Suprapubic skin (tissue), 4 donors: ENCODE measurements around the gene GPBP1. TPM values are rescaled to one million over a fixed set of nuclear protein-coding genes. Genes with fewer than 3 reads are reported as not detected.

Experiments used
- DNase-seq, 2 donors: peaks; one replicate each; pipeline ENCODE4 v3.0.0-alpha.2; 2019; ENCODE audit warnings: low spot score in 2 of 2
- H3K27ac ChIP-seq: fragments of 200-600 bp; sonication (generic); one replicate; pipeline ENCODE4 v1.5.1; 2019
- H3K27me3 ChIP-seq: fragments of 200-600 bp; sonication (generic); one replicate; pipeline ENCODE4 v1.5.1; 2019
- H3K36me3 ChIP-seq: fragments of 200-600 bp; sonication (generic); one replicate; pipeline ENCODE4 v1.5.1; 2019
- H3K4me1 ChIP-seq: fragments of 200-600 bp; sonication (generic); one replicate; pipeline ENCODE4 v1.5.1; 2019
- H3K4me3 ChIP-seq: fragments of 200-600 bp; sonication (generic); one replicate; pipeline ENCODE4 v1.5.1; 2019; ENCODE audit warnings: mild to moderate bottlenecking
- H3K9me3 ChIP-seq: fragments of 200-600 bp; sonication (generic); one replicate; pipeline ENCODE4 v1.5.1; 2019
- CTCF ChIP-seq, 2 donors: fragments of 200-600 bp in 1 of 2; fragments of 450-650 bp in 1 of 2; sonication (generic) in 1 of 2; IDR thresholded peaks; one replicate each; pipeline ENCODE4 v1.5.1; 2016 to 2019; ENCODE audit warnings: antibody characterized with exemption in 2 of 2, mild to moderate bottlenecking in 1 of 2, moderate library complexity in 1 of 2
- EP300 ChIP-seq: sonication (generic); formaldehyde crosslinking; IDR thresholded peaks from one replicate; pipeline ENCODE4 v1.6.1; 2017; ENCODE audit warnings: antibody characterized with exemption
- POLR2A ChIP-seq, 2 donors: fragments of 450-650 bp; IDR thresholded peaks; one replicate each; pipeline ENCODE4 v1.6.1; 2017; ENCODE audit warnings: antibody characterized with exemption in 2 of 2, mild to moderate bottlenecking in 2 of 2, moderate library complexity in 2 of 2
- POLR2AphosphoS5 ChIP-seq, 3 donors: sonication (generic); formaldehyde crosslinking; IDR thresholded peaks; one replicate each; pipeline ENCODE4 v1.6.1; 2017; ENCODE audit warnings: antibody characterized with exemption in 3 of 3
- WGBS: methylation state at CpG from one replicate; pipeline ENCODE4 v1.1.5; 2018; 5-methylcytosine and 5-hydroxymethylcytosine counted together
- total RNA-seq, 4 donors: library from RNA; depleted of rRNA; stranded (reverse); fragments of >200 nt; gene quantifications; one replicate each; pipeline ENCODE4 v1.1.0, GENCODE V29; 2016

The GPBP1 gene
- total RNA-seq = 10 to 100 TPM; 49.3 to 74.8 (median 62.5) TPM

GRCh38 chr5:57173319-57174127 is at the start of gene GPBP1:
TSS of gene GPBP1 (plus strand) at chr5:57174059. CDS start at chr5:57214131, 40,072 bp downstream.
- Histone ChIP-seq H3K27me3 (no peaks in the 10 kb centered on the region), H3K9me3 (no peaks in the 10 kb centered on the region), H3K27ac (peak within 1 kb of the TSS; percentile 100), H3K4me3 (peak within 1 kb of the TSS; percentile 99), H3K4me1 (peaks cover 43% of the 10 kb centered on the region), H3K36me3 (no peaks in the 10 kb centered on the region)
- no peak for TF ChIP-seq EP300
- TF ChIP-seq POLR2AphosphoS5 (IDR thresholded peaks at IDR 0.05) = peak; percentile 9 to 49 (median 35)
- no peak for TF ChIP-seq CTCF (IDR thresholded peaks at IDR 0.05)
- TF ChIP-seq POLR2A (IDR thresholded peaks at IDR 0.05) = peak; percentile 13 to 77
- under 1% methylated on average over 32 of the region's 83 CpGs for WGBS
- DNase-seq = peak; percentile 99 to 100

- 89% methylated on average over 3 of the region's 3 CpGs for WGBS
- Histone ChIP-seq H3K4me3 (no peak overlapping the region), H3K27me3 (no peaks in the 10 kb centered on the region), H3K4me1 (no peaks in the 10 kb centered on the region), H3K36me3 (no peaks in the 10 kb centered on the region), H3K9me3 (no peaks in the 10 kb centered on the region), H3K27ac (no peak overlapping the region)
- DNase-seq = no peak
- no peak for TF ChIP-seq POLR2AphosphoS5 (IDR thresholded peaks at IDR 0.05)
- no peak for TF ChIP-seq POLR2A (IDR thresholded peaks at IDR 0.05)
- no peak for TF ChIP-seq CTCF (IDR thresholded peaks at IDR 0.05)
- no peak for TF ChIP-seq EP300
Measured at GRCh38 chr5:57128325-57128724, 45.5 kb upstream of the GPBP1 start.

- Histone ChIP-seq H3K36me3 (no peaks in the 10 kb centered on the region), H3K27me3 (peaks cover 4% of the 10 kb centered on the region), H3K27ac (no peak overlapping the region), H3K4me1 (no peaks in the 10 kb centered on the region), H3K9me3 (no peaks in the 10 kb centered on the region), H3K4me3 (no peak overlapping the region)
- 83% methylated on average over 2 of the region's 2 CpGs for WGBS
- no peak for TF ChIP-seq POLR2AphosphoS5 (IDR thresholded peaks at IDR 0.05)
- TF ChIP-seq CTCF (IDR thresholded peaks at IDR 0.05) = no peak
- no peak for TF ChIP-seq EP300
- no peak for TF ChIP-seq POLR2A (IDR thresholded peaks at IDR 0.05)
- no peak for DNase-seq
Measured at GRCh38 chr5:57133574-57133973, 40.3 kb upstream of the GPBP1 start.

- H3K4me3 ChIP-seq = no peak overlapping the region
- H3K27ac ChIP-seq = no peak overlapping the region
- no peaks in the 10 kb centered on the region for H3K36me3 ChIP-seq
- TF ChIP-seq POLR2AphosphoS5 (IDR thresholded peaks at IDR 0.05) (no peak), POLR2A (IDR thresholded peaks at IDR 0.05) (no peak), EP300 (no peak), CTCF (IDR thresholded peaks at IDR 0.05) (no peak)
- peaks cover 4% of the 10 kb centered on the region for H3K27me3 ChIP-seq
- H3K4me1 ChIP-seq = no peaks in the 10 kb centered on the region
- H3K9me3 ChIP-seq = no peaks in the 10 kb centered on the region
- WGBS = 55% methylated on average over 2 of the region's 2 CpGs
- DNase-seq = no peak
Measured at GRCh38 chr5:57137401-57137800, 36.5 kb upstream of the GPBP1 start.

GRCh38 chr5:57152316-57152715 is 21.5 kb upstream of the GPBP1 start:
- no peak for DNase-seq
- no peaks in the 10 kb centered on the region for H3K4me1 ChIP-seq

More at GRCh38 chr5:57152316-57152715, 21.5 kb upstream of the GPBP1 start:
- Histone ChIP-seq H3K9me3 (peaks cover 2% of the 10 kb centered on the region), H3K36me3 (no peaks in the 10 kb centered on the region), H3K27ac (no peak overlapping the region), H3K27me3 (no peaks in the 10 kb centered on the region), H3K4me3 (no peak overlapping the region)
- WGBS = 88% methylated on average over 4 of the region's 4 CpGs
- TF ChIP-seq POLR2A (IDR thresholded peaks at IDR 0.05) = no peak
- TF ChIP-seq EP300 = no peak
- no peak for TF ChIP-seq CTCF (IDR thresholded peaks at IDR 0.05)
- TF ChIP-seq POLR2AphosphoS5 (IDR thresholded peaks at IDR 0.05) = no peak
